Measurements from ENCODE around the gene RBM14.
A peak's percentile ranks its signal among the peaks of the same experiment; 100 is the strongest.
"Not testable (repeated sequence)": the region's sequence is repeated elsewhere in the genome, so short reads cannot be mapped to it uniquely, and the experiment has no call there.

Gene RBM14

GRCh38 chr11:66616379-66617154 is at the start of gene RBM14:
TSS of gene RBM14 (plus strand) at chr11:66616630. CDS start at chr11:66616721, 91 bp downstream.
- DNase-seq, result peak; percentile 99 to 100 (median 99)

- no peak for DNase-seq
These were observed 48.7 kb upstream of the RBM14 start for GRCh38 chr11:66567787-66568123.

- DNase-seq, result peak; percentile 83 to 92 (median 89)
These were observed 48.1 kb upstream of the RBM14 start, which contains the start of gene CTSF for GRCh38 chr11:66568124-66568916. TSS of gene CTSF (minus strand) at chr11:66568606. CDS start at chr11:66568486, 120 bp downstream.

GRCh38 chr11:66569076-66569475 is 47.4 kb upstream of the RBM14 start:
- no peak for DNase-seq

GRCh38 chr11:66570079-66570849 is 46.2 kb upstream of the RBM14 start:
- DNase-seq, result no peak

- no peak for DNase-seq
These were observed 45.6 kb upstream of the RBM14 start for GRCh38 chr11:66570850-66571180.

GRCh38 chr11:66579017-66579606 is 37.3 kb upstream of the RBM14 start:
- peak; percentile 91 to 95 (median 94) for DNase-seq

GRCh38 chr11:66580803-66581202 is 35.6 kb upstream of the RBM14 start:
- peak; percentile 77 to 85 (median 82) for DNase-seq

GRCh38 chr11:66581261-66581660 is 35.2 kb upstream of the RBM14 start:
- DNase-seq, result no peak

GRCh38 chr11:66582565-66583147 is 33.8 kb upstream of the RBM14 start:
- not testable (repeated sequence) for DNase-seq

GRCh38 chr11:66585447-66585846 is 31.0 kb upstream of the RBM14 start:
- DNase-seq, result not testable (repeated sequence)

GRCh38 chr11:66586136-66586535 is 30.3 kb upstream of the RBM14 start:
- no peak for DNase-seq

- DNase-seq, result not testable (repeated sequence)
These were observed 27.1 kb upstream of the RBM14 start for GRCh38 chr11:66589315-66589714.

GRCh38 chr11:66589996-66590675 is 26.3 kb upstream of the RBM14 start:
- DNase-seq, result no peak

GRCh38 chr11:66591175-66591574 is 25.3 kb upstream of the RBM14 start:
- DNase-seq, result no peak

- DNase-seq, result peak; percentile 98 to 99 (median 99)
These were observed 23.8 kb upstream of the RBM14 start, which contains the start of the genes CCDC87 and CCS for GRCh38 chr11:66592457-66593302. TSS of gene CCDC87 (minus strand) at chr11:66593063. CDS start at chr11:66593015, 48 bp downstream. TSS of gene CCS (plus strand) at chr11:66593185. CDS start at chr11:66593262, 77 bp downstream.

GRCh38 chr11:66593303-66593635 is 23.2 kb upstream of the RBM14 start:
- DNase-seq, result no peak

GRCh38 chr11:66593650-66594049 is 22.8 kb upstream of the RBM14 start:
- no peak for DNase-seq

- DNase-seq, result peak in 1 of 3 donors; percentile 20
These were observed 21.1 kb upstream of the RBM14 start for GRCh38 chr11:66595245-66595904.

- no peak for DNase-seq
These were observed 17.4 kb upstream of the RBM14 start for GRCh38 chr11:66598993-66599392.

Data from suppressor macrophage treated with lipopolysaccharide for 1 hour (primary cell).